Mucosa of stomach (tissue), 1 donor: ENCODE measurements around the gene MZT1.
"Not testable (repeated sequence)": the region's sequence is repeated elsewhere in the genome, so short reads cannot be mapped to it uniquely, and the experiment has no call there.

Experiments
- H3K27me3 ChIP-seq: one replicate; pipeline ENCODE4 v1.7.0; 2013; ENCODE audit warnings: mild to moderate bottlenecking, low read length; ENCODE audit not compliant: control insufficient read depth, insufficient read depth
- H3K36me3 ChIP-seq: one replicate; pipeline ENCODE4 v1.7.0; 2013; ENCODE audit warnings: low read length; ENCODE audit not compliant: control insufficient read depth, insufficient read depth
- H3K4me1 ChIP-seq: one replicate; pipeline ENCODE4 v1.7.0; 2013; ENCODE audit warnings: mild to moderate bottlenecking, low read length; ENCODE audit not compliant: control insufficient read depth, insufficient read depth
- H3K4me3 ChIP-seq: one replicate; pipeline ENCODE4 v1.7.0; 2013; ENCODE audit warnings: low read length
- H3K9ac ChIP-seq: one replicate; pipeline ENCODE4 v1.7.0; 2013; ENCODE audit warnings: mild to moderate bottlenecking, low read length, moderate library complexity
- H3K9me3 ChIP-seq: one replicate; pipeline ENCODE4 v1.7.0; 2013; ENCODE audit warnings: mild to moderate bottlenecking, low read length, moderate library complexity; ENCODE audit not compliant: control insufficient read depth
- donor health status: Pancreatic carcinoma.

MZT1 gene

DNA sequence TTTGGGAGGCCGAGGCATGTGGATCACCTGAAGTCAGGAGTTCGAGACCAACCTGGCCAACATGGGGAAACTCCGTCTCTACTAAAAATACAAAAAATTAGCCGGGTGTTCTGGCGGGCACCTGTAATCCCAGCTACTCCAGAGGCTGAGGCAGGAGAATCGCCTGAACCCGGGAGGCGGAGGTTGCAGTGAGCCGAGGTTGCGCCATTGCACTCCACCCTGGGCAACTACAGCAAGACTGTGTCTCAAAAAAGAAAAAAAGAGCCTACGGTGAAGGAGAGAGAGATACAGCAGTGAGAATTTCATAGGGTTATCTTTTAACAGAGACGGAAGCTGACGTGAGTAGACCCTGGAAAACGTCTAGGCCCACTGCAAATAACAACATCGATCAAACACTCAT lies 1.2 kb downstream of the MZT1 start:
- H3K27me3 ChIP-seq, H3K4me3 ChIP-seq, H3K9me3 ChIP-seq, H3K4me1 ChIP-seq, H3K9ac ChIP-seq, H3K36me3 ChIP-seq: not testable (repeated sequence)

GRCh38 chr13:72716776-72717175 lies 10.7 kb downstream of the MZT1 start:
- H3K4me1 ChIP-seq: no peaks in the 10 kb centered on the region
- no peak overlapping the region for H3K4me3 ChIP-seq
- H3K27me3 ChIP-seq: no peaks in the 10 kb centered on the region
- no peaks in the 10 kb centered on the region for H3K36me3 ChIP-seq
- H3K9ac ChIP-seq: no peak overlapping the region
- H3K9me3 ChIP-seq: no peaks in the 10 kb centered on the region

DNA sequence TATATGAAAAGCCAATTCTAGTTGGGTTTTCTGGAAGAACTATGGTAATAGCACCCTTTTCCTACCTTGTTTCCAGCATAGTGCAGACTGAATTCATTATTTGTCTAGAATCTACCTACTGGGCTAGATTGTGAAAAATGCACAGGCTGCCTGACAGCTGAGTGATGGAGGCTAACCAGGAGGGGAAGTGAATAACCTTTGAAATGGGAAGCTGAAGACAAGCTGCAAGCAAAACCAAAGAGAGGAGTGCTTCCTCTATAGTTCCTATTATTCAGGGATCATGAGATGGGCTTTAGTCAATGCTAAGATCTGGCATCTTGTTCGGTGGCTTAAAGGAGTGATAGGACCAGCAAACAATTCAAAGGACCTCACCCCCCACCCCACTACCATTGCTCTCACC lies 26.9 kb downstream of the MZT1 start:
- H3K27me3 ChIP-seq: no peaks in the 10 kb centered on the region
- H3K9me3 ChIP-seq: no peaks in the 10 kb centered on the region
- no peaks in the 10 kb centered on the region for H3K4me1 ChIP-seq
- no peaks in the 10 kb centered on the region for H3K36me3 ChIP-seq
- no peak overlapping the region for H3K9ac ChIP-seq
- no peak overlapping the region for H3K4me3 ChIP-seq

GRCh38 chr13:72698164-72698563 lies 29.3 kb downstream of the MZT1 start:
- no peaks in the 10 kb centered on the region for H3K36me3 ChIP-seq
- H3K9me3 ChIP-seq: no peaks in the 10 kb centered on the region
- no peaks in the 10 kb centered on the region for H3K4me1 ChIP-seq
- no peaks in the 10 kb centered on the region for H3K27me3 ChIP-seq
- no peak overlapping the region for H3K9ac ChIP-seq
- no peak overlapping the region for H3K4me3 ChIP-seq

- H3K4me3 ChIP-seq: no peak overlapping the region
- no peaks in the 10 kb centered on the region for H3K27me3 ChIP-seq
- no peak overlapping the region for H3K9ac ChIP-seq
- H3K36me3 ChIP-seq: no peaks in the 10 kb centered on the region
- no peaks in the 10 kb centered on the region for H3K4me1 ChIP-seq
- H3K9me3 ChIP-seq: no peaks in the 10 kb centered on the region
These were observed 30.9 kb downstream of the MZT1 start for GRCh38 chr13:72696579-72696978.

GRCh38 chr13:72694314-72694713 lies 33.1 kb downstream of the MZT1 start:
- H3K9me3 ChIP-seq: no peaks in the 10 kb centered on the region

DNA sequence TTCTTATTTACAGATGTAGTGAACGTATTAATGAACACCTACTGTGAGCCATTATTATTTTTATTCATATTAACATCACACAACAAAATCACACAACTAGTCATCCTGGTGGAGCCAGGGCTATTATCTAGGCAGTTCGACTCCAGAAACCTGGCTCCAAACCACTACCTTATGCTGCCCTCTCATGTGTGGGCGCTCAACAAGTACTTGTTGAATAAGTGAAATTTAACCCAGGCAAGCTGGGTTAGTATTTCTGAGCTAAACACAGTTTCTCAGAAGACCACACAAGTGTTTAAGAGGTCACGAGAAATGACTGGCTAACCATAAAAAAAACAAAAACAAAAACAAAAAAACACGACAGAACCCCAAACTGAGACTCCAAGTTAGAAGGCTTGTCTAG lies 33.6 kb downstream of the MZT1 start:
- Histone ChIP-seq H3K27me3 (no peaks in the 10 kb centered on the region), H3K9me3 (no peaks in the 10 kb centered on the region), H3K9ac (no peak overlapping the region), H3K4me3 (no peak overlapping the region), H3K36me3 (no peaks in the 10 kb centered on the region), H3K4me1 (no peaks in the 10 kb centered on the region)

More at GRCh38 chr13:72694314-72694713, 33.1 kb downstream of the MZT1 start:
- H3K27me3 ChIP-seq: no peaks in the 10 kb centered on the region
- no peaks in the 10 kb centered on the region for H3K4me1 ChIP-seq
- no peak overlapping the region for H3K9ac ChIP-seq
- no peaks in the 10 kb centered on the region for H3K36me3 ChIP-seq
- no peak overlapping the region for H3K4me3 ChIP-seq

DNA sequence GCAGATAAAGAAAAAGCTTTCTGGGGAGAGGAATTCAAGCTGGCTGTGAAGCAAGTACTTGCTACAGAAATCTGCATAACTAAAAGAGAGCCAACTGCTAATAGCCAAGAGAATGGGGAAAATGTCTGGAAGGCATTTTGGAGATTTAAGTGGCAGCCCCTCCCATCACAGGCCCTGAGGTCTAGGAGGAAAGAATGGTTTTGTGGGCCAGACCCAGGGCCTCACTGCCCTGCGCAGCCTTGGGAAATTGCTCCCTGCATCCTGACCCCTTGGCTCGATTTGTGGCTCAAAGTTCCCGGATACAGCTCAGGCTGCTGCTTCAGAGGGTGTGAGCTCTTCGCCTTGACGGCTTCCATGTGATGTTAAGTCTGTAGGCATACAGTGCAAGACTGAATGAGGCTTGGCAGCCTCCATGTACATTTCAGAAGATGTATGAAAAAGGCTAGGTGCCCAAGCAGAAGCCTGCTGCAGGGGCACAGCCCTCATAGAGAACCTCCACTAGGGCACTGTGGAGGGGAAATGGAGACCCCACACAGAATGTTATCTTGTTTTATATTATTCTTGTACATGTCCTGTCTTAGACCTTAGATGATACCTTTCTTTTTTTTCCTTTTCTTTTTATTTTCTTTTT lies 34.4 kb downstream of the MZT1 start:
- H3K9me3 ChIP-seq: no peaks in the 10 kb centered on the region
- H3K4me1 ChIP-seq: no peaks in the 10 kb centered on the region
- H3K27me3 ChIP-seq: no peaks in the 10 kb centered on the region
- H3K36me3 ChIP-seq: no peaks in the 10 kb centered on the region
- no peak overlapping the region for H3K4me3 ChIP-seq
- no peak overlapping the region for H3K9ac ChIP-seq

GRCh38 chr13:72689181-72689696 lies 38.2 kb downstream of the MZT1 start:
- H3K4me3 ChIP-seq: no peak overlapping the region
- no peaks in the 10 kb centered on the region for H3K9me3 ChIP-seq
- no peaks in the 10 kb centered on the region for H3K36me3 ChIP-seq

GRCh38 chr13:72686766-72687165 lies 40.7 kb downstream of the MZT1 start:
- no peaks in the 10 kb centered on the region for H3K4me1 ChIP-seq
- H3K36me3 ChIP-seq: no peaks in the 10 kb centered on the region
- H3K4me3 ChIP-seq: no peak overlapping the region
- H3K9me3 ChIP-seq: no peaks in the 10 kb centered on the region
- no peak overlapping the region for H3K9ac ChIP-seq
- no peaks in the 10 kb centered on the region for H3K27me3 ChIP-seq

More at GRCh38 chr13:72689181-72689696, 38.2 kb downstream of the MZT1 start:
- H3K4me1 ChIP-seq: no peaks in the 10 kb centered on the region
- no peaks in the 10 kb centered on the region for H3K27me3 ChIP-seq
- H3K9ac ChIP-seq: no peak overlapping the region

DNA sequence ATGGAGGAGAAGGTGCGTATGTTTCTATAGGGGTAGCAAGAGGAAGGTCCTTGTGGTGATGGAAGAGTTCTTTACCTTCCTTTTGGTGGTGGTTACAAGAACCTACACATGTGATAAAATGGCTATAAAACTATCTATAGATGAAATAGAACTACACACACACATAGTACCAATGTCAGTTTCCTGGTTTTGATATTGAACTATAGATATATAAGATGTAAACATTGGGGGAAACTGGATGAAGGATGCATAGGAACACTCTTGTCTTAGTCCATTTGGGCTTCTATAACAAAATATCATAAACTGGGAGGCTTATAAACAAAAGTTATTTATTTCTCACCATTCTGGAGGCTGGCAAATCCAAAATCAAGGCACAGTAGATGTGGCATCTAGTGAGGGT lies 47.1 kb downstream of the MZT1 start:
- Histone ChIP-seq H3K9me3 (no peaks in the 10 kb centered on the region), H3K9ac (no peak overlapping the region), H3K4me3 (no peak overlapping the region), H3K4me1 (no peaks in the 10 kb centered on the region), H3K27me3 (no peaks in the 10 kb centered on the region), H3K36me3 (no peaks in the 10 kb centered on the region)

- Histone ChIP-seq H3K4me1 (no peaks in the 10 kb centered on the region), H3K9ac (no peak overlapping the region), H3K9me3 (no peaks in the 10 kb centered on the region), H3K36me3 (no peaks in the 10 kb centered on the region), H3K4me3 (no peak overlapping the region), H3K27me3 (no peaks in the 10 kb centered on the region)
These were observed 49.1 kb downstream of the MZT1 start for GRCh38 chr13:72678312-72678711.

- Histone ChIP-seq H3K27me3 (no peaks in the 10 kb centered on the region), H3K4me1 (no peaks in the 10 kb centered on the region)
These were observed 50.0 kb downstream of the MZT1 start for GRCh38 chr13:72677431-72677830.

More at GRCh38 chr13:72677431-72677830, 50.0 kb downstream of the MZT1 start:
- Histone ChIP-seq H3K36me3 (no peaks in the 10 kb centered on the region), H3K9ac (no peak overlapping the region), H3K4me3 (no peak overlapping the region), H3K9me3 (no peaks in the 10 kb centered on the region)
